Spleen (tissue), 11 donors: ENCODE measurements around the gene IMMP1L. TPM values are rescaled to one million over a fixed set of nuclear protein-coding genes. Genes with fewer than 3 reads are reported as not detected.

Experiments used
- DNase-seq: peaks from one replicate; pipeline ENCODE4 v3.0.0-alpha.2; 2020
- H3K27ac ChIP-seq, 8 donors: fragments of 200-600 bp; sonication (generic) in 7 of 8; 1 replicate in 4 of 8; 2 replicates in 4 of 8; pipeline versions ENCODE4 v1.5.0 to v1.8.0; 2016 to 2021; ENCODE audit warnings: inconsistent platforms in 4 of 8, mild to moderate bottlenecking in 4 of 8, moderate library complexity in 1 of 8
- H3K27me3 ChIP-seq, 7 donors: fragments of 200-600 bp; sonication (generic) in 6 of 7; replicated peaks in 1 of 7; 1 replicate in 4 of 7; 2 replicates in 3 of 7; pipeline versions ENCODE4 v1.5.0 to v1.8.0; 2016 to 2021; ENCODE audit warnings: inconsistent platforms in 3 of 7, mild to moderate bottlenecking in 1 of 7
- H3K36me3 ChIP-seq, 6 donors: fragments of 200-600 bp; sonication (generic) in 5 of 6; 1 replicate in 4 of 6; 2 replicates in 2 of 6; pipeline versions ENCODE4 v1.5.0 to v1.8.0; 2016 to 2021; ENCODE audit warnings: inconsistent platforms in 2 of 6
- H3K4me1 ChIP-seq, 6 donors: fragments of 200-600 bp; sonication (generic) in 5 of 6; 1 replicate in 3 of 6; 2 replicates in 3 of 6; pipeline versions ENCODE4 v1.5.0 to v1.8.0; 2016 to 2021; ENCODE audit warnings: inconsistent platforms in 3 of 6
- H3K4me3 ChIP-seq, 8 donors: fragments of 200-600 bp; sonication (generic) in 7 of 8; 1 replicate in 4 of 8; 2 replicates in 4 of 8; pipeline versions ENCODE4 v1.5.0 to v1.8.0; 2016 to 2021; ENCODE audit warnings: inconsistent platforms in 4 of 8, mild to moderate bottlenecking in 4 of 8, moderate library complexity in 2 of 8
- H3K9me3 ChIP-seq, 8 donors: fragments of 200-600 bp; sonication (generic) in 7 of 8; 1 replicate in 4 of 8; 2 replicates in 4 of 8; pipeline versions ENCODE4 v1.5.0 to v1.8.0; 2016 to 2021; ENCODE audit warnings: inconsistent platforms in 4 of 8
- CTCF ChIP-seq, 11 experiments: fragments of 200-600 bp in 7 of 11; fragments of 450-650 bp in 4 of 11; sonication (generic) in 4 of 11; IDR thresholded peaks in 8 of 11; conservative IDR thresholded peaks in 3 of 11; 1 replicate in 7 of 11; 2 replicates in 4 of 11; pipeline versions ENCODE4 v1.4.0 to v1.8.0; 2016 to 2021; ENCODE audit warnings: antibody characterized with exemption in 11 of 11, inconsistent platforms in 4 of 11, mild to moderate bottlenecking in 1 of 11
- POLR2A ChIP-seq, 3 donors: fragments of 450-650 bp; IDR thresholded peaks; one replicate each; pipeline ENCODE4 v1.5.1; 2017; ENCODE audit warnings: antibody characterized with exemption in 3 of 3, mild to moderate bottlenecking in 1 of 3
- POLR2AphosphoS5 ChIP-seq, 3 donors: sonication (generic); formaldehyde crosslinking; IDR thresholded peaks; one replicate each; pipeline ENCODE4 v1.5.1; 2017; ENCODE audit warnings: antibody characterized with exemption in 3 of 3
- WGBS, 5 donors: extraction: QIAGEN DNeasy Blood & Tissue Kit in 3 of 5; methylation state at CpG; one replicate each; pipeline versions ENCODE4 v1.1.5 to v1.1.7; 2013 to 2018; 5-methylcytosine and 5-hydroxymethylcytosine counted together
- intact Hi-C: fragments of 100-400 bp; cut with DNase I; formaldehyde crosslinking; loops from one replicate; pipeline ENCODE4 v1.15.0; 2023; ENCODE audit warnings: low total_unique reads
- polyA plus RNA-seq, 3 donors: library from polyadenylated mRNA; stranded (reverse); fragments of 200-250 nt; gene quantifications; one replicate each; pipeline ENCODE4 v1.2.1, GENCODE V29; 2013
- total RNA-seq, 7 donors: library from RNA; depleted of rRNA in 3 of 7; stranded (reverse); fragments of >200 nt in 3 of 7; fragmentation: NEBNext Ultra II Directional in 4 of 7; extraction: Animal tissue kit (Norgen Biotek cat#: 25700) in 4 of 7; gene quantifications; one replicate each; pipeline versions ENCODE4 v1.1.0 to v1.2.1, GENCODE V29; 2016 to 2021
- donor health status: healthy with polysubstance abuse.
- donor health status: DM: no; HTN: no; CAD: no; lungs with moderate emphysema.
- donor health status: DM: no; HTN: no; CAD: no.
- donor health status: Bipolar disorder and iron deficiency.
- donor health status: healthy.
- donor health status: DM: no; HTN: no; CAD: no.
- donor health status: DM: yes; HTN: yes; CAD: no.

The IMMP1L gene
- total and polyA plus RNA-seq, 10 donors = 13.5 to 33.1 (median 20.1) TPM

- TF ChIP-seq CTCF (IDR thresholded peaks at IDR 0.05 in 8 of 11, conservative IDR thresholded peaks at IDR 0.05 in 3 of 11) (no peak), POLR2A (IDR thresholded peaks at IDR 0.05) (no peak), POLR2AphosphoS5 (IDR thresholded peaks at IDR 0.05) (no peak)
- Histone ChIP-seq H3K4me1 (no peaks in the 10 kb centered on the region), H3K27me3 (no peaks in the 10 kb centered on the region), H3K4me3 (no peak overlapping the region), H3K36me3 (peaks cover 0 to 15% (median 7%) of the 10 kb centered on the region in 6 donors), H3K9me3 (no peaks in the 10 kb centered on the region), H3K27ac (no peak overlapping the region)
- 91 to 98% (median 96%) methylated on average over 2 of the region's 2 CpGs for WGBS, 5 donors
- DNase-seq = no peak
- intact Hi-C loops = no loop called here
These were observed 91.6 kb downstream of the IMMP1L start for GRCh38 chr11:31417816-31418215.

- DNase-seq = no peak
- no peaks in the 10 kb centered on the region for H3K27me3 ChIP-seq
- H3K36me3 ChIP-seq = peaks cover 0 to 15% (median 7%) of the 10 kb centered on the region in 6 donors
- H3K9me3 ChIP-seq = no peaks in the 10 kb centered on the region
- TF ChIP-seq POLR2A (IDR thresholded peaks at IDR 0.05) = no peak
- no peak for TF ChIP-seq POLR2AphosphoS5 (IDR thresholded peaks at IDR 0.05)
- TF ChIP-seq CTCF (IDR thresholded peaks at IDR 0.05 in 8 of 11, conservative IDR thresholded peaks at IDR 0.05 in 3 of 11) = no peak
- WGBS, 5 donors = 91 to 99% (median 96%) methylated on average over 1 of the region's 1 CpG
- intact Hi-C loops = no loop called here
- no peak overlapping the region for H3K4me3 ChIP-seq
- H3K4me1 ChIP-seq = no peaks in the 10 kb centered on the region
- H3K27ac ChIP-seq = no peak overlapping the region
These were observed 92.1 kb downstream of the IMMP1L start for GRCh38 chr11:31417357-31417756.

GRCh38 chr11:31415435-31415834, 94.0 kb downstream of the IMMP1L start:
- intact Hi-C loops = no loop called here

GRCh38 chr11:31414338-31414737, 95.1 kb downstream of the IMMP1L start:
- Histone ChIP-seq H3K27me3 (no peaks in the 10 kb centered on the region), H3K4me1 (no peaks in the 10 kb centered on the region), H3K9me3 (peaks cover 0 to 8% (median 0%) of the 10 kb centered on the region in 8 donors), H3K36me3 (peaks cover 0 to 19% (median 7%) of the 10 kb centered on the region in 6 donors), H3K4me3 (no peak overlapping the region), H3K27ac (no peak overlapping the region)
- 82 to 93% (median 89%) methylated on average over 3 of the region's 3 CpGs for WGBS, 5 donors
- intact Hi-C loops = no loop called here
- DNase-seq = no peak
- TF ChIP-seq POLR2AphosphoS5 (IDR thresholded peaks at IDR 0.05) = no peak
- TF ChIP-seq POLR2A (IDR thresholded peaks at IDR 0.05) = no peak

More at GRCh38 chr11:31415435-31415834, 94.0 kb downstream of the IMMP1L start:
- Histone ChIP-seq H3K4me1 (no peaks in the 10 kb centered on the region), H3K36me3 (peaks cover 0 to 19% (median 7%) of the 10 kb centered on the region in 6 donors), H3K27me3 (no peaks in the 10 kb centered on the region), H3K27ac (no peak overlapping the region), H3K9me3 (peaks cover 0 to 8% (median 0%) of the 10 kb centered on the region in 8 donors), H3K4me3 (no peak overlapping the region)
- no peak for DNase-seq
- 64 to 97% (median 93%) methylated on average over 4 of the region's 4 CpGs for WGBS, 5 donors
- no peak for TF ChIP-seq POLR2AphosphoS5 (IDR thresholded peaks at IDR 0.05)
- no peak for TF ChIP-seq POLR2A (IDR thresholded peaks at IDR 0.05)
- TF ChIP-seq CTCF (IDR thresholded peaks at IDR 0.05 in 8 of 11, conservative IDR thresholded peaks at IDR 0.05 in 3 of 11) = no peak

GRCh38 chr11:31412946-31413345, 96.5 kb downstream of the IMMP1L start:
- Histone ChIP-seq H3K9me3 (peaks cover 0 to 8% (median 0%) of the 10 kb centered on the region in 8 donors), H3K36me3 (peaks cover 0 to 19% (median 7%) of the 10 kb centered on the region in 6 donors), H3K27me3 (no peaks in the 10 kb centered on the region), H3K4me1 (no peaks in the 10 kb centered on the region), H3K4me3 (no peak overlapping the region), H3K27ac (no peak overlapping the region)
- 94 to 99% (median 97%) methylated on average over 2 of the region's 2 CpGs for WGBS, 5 donors
- no peak for DNase-seq
- TF ChIP-seq POLR2AphosphoS5 (IDR thresholded peaks at IDR 0.05) (no peak), POLR2A (IDR thresholded peaks at IDR 0.05) (no peak), CTCF (IDR thresholded peaks at IDR 0.05 in 8 of 11, conservative IDR thresholded peaks at IDR 0.05 in 3 of 11) (no peak)
- intact Hi-C loops = no loop called here
